Fibroblast of skin of scalp (primary cell): ENCODE results near the gene SRL.

Experiments used
- DNase-seq: peaks from one replicate; pipeline ENCODE4 v3.0.0-alpha.2; 2013

Gene SRL

DNA sequence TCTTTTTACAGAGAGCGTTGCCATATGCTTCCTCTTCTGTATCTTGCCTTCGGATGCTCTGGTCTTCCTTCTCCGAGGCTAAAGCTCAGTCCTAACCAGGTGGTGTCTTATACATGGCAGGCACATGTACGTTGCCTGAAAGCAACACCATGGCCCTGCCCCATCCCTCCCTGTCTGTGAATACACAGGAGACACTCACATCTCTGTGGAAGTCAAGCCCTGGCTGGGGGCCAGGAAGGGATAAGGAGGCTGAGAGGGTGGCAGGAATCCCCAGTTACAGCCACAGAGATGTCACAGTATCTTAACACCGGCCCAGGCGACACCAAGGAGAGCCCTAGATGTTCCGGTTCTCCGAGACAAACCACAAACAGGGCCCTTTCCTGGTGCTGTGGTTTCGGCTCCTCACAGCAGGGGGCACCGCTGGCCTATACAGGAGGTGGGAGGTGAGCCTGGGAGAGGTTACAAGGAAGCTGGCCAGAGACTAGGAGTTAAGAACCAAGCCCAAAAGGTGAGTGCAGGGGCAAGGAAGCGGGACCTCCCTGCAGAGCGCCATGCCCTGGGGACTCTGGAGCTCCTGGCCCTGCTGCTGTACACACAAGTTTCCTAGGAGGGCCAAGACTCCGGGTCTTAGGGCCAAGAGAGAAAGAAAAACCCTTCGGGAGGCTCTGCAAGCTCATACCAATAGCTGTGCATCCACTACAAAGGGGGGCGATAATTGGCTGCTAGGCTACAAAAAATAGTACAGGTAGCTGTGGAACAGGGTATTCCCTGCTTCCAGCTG lies 41.7 kb downstream of the SRL start:
- peak; percentile 58 for DNase-seq

DNA sequence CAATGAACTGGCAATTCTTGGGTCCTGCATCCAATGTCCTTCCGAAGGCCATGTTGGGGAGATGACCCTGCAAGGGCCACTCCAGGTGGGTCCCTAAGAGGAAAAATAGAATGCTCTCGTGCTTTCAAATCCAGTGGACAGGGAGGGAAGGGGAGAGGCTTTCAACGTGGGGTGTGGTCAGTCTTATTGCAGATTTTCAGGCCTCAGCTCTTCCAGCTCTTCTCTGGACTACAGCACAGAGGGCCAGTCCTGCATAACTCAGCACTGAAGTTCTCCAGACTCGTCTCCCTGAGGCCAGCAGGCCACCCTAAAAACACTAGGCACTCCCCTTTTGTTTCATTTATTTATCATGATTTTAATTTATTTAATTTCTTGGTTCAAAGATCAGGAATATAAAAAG lies 43.1 kb downstream of the SRL start:
- no peak for DNase-seq

DNA sequence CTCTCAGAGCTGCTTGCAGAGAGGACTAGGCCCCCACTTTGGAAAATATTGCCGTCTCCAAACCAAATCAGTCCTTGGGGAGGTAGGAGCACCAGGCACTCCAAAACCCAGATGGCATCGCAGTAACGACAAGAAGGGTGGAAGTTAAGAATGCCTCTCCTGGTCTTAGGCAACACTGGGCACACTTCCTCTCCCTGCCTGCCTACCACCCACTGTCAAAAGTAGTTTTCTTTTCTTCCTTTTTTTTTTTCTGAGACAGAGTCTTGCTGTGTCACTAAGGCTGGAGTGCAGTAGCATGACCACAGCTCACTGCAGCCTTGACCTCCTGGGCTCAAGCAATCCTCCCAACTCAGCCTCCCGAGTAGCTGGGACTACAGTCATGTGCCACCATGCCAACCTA lies 47.2 kb downstream of the SRL start:
- no peak for DNase-seq

DNA sequence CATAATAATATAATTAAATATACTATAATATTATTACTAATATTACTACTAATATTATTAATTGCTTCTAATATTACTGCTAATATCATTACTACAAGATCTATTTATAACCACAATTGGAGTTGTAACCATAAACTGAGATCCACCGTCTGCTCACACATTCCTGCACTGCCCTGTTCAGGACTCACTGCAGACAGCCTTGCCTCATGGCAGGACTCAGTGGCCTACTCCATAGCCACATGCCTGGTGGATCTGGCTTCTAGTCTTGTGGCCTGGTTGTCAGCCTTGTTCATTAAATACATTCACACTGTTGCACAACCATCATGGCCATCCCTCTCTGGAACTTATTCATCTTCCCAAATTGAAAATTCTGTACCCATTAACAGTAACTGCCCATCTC lies 48.0 kb downstream of the SRL start:
- no peak for DNase-seq

- DNase-seq = no peak
Observed at GRCh38 chr16:4192206-4192605, 49.7 kb downstream of the SRL start.

- no peak for DNase-seq
Observed at GRCh38 chr16:4190712-4191333, 51.1 kb downstream of the SRL start.

DNA sequence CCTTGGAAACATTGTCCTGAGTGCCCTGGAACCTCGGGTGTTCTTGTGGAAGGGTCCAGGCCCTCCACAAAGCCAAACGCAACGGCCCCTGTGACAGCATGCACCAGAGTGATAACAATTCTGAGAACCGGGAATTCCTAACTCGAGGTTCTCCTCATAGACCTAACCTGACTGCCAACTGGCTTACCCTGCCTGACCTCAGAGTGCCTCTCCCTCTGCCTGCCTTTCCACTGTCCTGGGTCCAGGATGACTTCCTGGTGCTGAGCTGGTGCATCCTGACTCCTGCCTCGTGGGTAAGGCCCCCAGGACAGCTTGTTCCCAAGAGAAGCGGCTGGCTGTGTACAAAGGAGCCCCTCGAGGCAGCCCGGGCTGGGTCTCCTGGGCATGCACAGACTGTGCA lies 51.8 kb downstream of the SRL start:
- no peak for DNase-seq

DNA sequence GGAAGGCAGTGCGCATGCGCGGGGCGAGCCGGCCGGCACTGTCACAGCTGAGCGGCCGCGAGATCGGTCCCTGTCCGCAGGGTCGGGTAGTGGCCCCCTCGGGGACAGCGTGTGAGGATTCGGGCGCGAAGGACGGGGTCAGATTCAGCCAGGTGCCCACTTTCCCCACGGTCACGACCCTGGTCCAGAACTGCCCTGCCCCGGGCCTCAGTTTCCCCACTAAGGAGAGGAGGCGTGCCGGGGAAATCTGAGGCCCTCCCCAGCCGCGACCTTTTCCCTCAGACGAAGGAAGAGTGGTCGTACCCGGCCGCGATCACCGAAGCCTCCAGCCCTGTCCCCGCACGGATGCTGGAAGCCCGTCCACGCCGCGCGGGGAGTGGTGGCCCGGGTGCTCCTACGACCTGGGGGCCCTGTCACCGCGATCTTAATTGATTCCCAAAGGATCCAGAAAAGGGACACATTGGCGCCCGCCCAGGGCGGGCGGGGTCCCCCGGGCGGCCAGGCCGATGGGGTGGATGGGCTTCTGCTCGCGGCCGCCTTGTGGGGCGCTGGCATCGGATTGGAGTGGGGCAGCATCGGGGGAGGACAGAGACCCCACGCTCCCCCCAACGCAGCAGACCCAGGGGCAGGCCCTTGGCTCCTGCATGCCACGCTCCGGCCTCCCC lies 57.7 kb downstream of the SRL start:
- no peak for DNase-seq

GRCh38 chr16:4183237-4184037 lies 58.4 kb downstream of the SRL start:
- DNase-seq = peak; percentile 93

DNA sequence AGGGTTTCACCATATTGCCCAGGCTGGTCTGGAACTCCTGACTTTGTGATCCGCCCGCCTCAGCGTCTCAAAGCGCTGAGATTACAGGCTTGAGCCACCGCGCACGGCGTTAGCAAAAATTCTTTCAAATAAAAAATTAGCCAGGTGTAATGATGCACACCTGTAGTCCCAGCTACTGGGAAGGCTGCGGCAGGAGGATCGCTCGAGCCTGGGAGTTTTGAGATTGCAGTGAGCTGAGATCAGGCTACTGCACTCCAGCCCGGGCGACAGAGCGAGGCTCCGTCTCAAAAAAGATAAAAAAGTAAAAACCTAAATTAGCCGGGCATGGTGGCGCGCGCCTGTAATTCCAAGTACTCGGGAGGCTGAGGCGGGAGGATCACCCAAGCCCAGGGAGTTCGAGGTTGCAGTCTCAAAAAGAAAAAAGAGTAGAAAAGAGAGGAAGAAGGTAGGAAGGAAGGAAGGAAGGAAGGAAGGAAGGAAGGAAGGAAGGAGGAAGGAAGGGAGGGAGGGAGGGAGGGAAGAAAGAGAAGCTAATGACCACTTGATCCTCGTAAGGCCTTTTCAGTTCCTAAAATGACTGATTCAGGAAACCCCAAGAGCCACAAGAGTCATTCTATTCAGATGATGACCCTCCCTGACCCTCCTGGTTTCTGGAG lies 59.2 kb downstream of the SRL start:
- DNase-seq = no peak

DNA sequence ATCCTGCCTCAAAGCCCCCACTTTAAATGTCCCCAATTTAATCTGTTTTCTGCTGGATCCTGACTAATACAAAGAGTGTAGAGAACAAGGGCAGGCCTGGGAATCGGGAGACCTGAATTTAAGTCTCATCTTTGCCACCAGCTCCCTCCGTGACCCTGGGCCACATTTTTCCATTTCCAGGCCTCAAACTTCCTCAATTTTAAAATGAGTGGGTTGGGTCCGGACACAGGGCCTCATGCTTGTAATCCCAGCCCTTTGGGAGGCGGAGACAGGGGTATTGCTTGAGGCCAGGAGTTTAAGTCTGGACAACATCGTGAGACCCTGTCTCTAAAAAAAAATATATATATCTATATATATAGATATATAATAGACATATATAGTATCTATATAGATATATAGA lies 61.4 kb downstream of the SRL start:
- no peak for DNase-seq

DNA sequence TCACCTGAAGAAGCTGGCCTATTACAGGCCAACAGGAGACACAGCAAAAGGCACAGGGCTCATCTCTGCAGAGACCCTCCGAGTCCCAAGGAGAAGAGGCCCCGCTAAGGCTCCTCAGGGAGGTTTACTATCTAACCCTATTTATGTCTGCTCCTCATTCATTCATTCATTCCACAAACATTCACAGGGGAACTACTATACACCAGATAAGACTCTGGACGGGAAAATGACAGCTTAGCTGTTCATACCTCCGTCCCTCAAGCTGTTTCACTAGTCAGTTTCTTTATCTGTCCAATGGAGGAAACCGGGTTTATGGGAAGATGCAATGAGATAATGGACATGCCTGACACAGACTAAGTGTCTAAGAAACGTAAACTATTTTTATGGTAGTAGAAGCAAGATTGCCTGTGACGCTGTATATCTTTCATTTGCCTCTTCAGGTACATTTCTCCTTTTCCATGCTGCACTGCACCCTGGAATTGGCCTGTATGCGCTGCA lies 62.1 kb downstream of the SRL start:
- no peak for DNase-seq

- DNase-seq = peak; percentile 19
Observed at GRCh38 chr16:4179020-4179419, 62.9 kb downstream of the SRL start.

- DNase-seq = no peak
Observed at GRCh38 chr16:4178468-4179010, 63.3 kb downstream of the SRL start.

DNA sequence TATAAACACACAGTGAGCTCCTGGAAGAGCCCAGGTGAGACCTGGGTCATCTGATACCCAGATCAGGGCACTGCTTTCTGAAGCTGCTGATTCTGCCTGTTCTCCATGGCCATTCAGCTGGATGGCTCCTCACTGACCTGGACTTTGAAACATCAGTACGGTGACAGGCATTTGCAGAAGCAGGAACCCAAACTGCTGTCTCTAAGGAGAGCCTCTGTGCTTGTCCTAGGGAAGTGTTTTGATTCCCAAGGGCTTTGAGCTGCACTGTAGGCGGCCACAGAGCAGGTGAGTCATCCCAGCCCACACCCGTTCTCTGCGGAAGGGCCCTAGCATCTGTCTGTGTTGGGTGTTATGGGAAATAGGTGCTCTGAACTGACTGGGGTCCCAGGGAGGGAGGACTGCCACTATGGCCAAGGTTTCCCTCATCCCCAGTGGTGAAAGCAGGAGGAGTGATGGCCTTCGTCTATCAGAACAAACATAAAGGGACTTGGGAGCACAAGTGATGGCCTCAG lies 64.9 kb downstream of the SRL start:
- DNase-seq = peak; percentile 29

GRCh38 chr16:4175849-4176248 lies 66.0 kb downstream of the SRL start:
- DNase-seq = peak; percentile 32

DNA sequence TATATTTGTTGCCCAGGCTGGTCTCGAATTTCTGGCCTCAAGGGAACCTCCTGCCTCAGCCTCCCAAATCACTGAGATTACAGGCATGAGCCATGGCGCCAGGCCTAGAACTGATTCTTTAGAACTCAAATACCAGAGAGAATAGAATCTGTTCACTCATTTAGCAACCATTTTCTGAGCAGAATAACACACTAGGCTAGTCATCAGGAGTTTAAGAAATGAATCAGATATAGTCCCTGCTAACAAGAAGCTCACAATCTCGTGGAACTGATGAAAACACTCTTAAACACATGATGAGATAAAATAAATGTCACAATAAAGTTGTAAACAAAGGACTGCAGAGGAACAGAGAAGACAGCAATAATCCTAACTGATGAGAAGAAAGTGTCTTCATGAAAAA lies 69.8 kb downstream of the SRL start:
- peak; percentile 76 for DNase-seq

GRCh38 chr16:4169415-4169814 lies 72.5 kb downstream of the SRL start:
- DNase-seq = no peak

- no peak for DNase-seq
Observed at GRCh38 chr16:4166821-4167220, 75.1 kb downstream of the SRL start.

- no peak for DNase-seq
Observed at GRCh38 chr16:4160658-4161430, 81.0 kb downstream of the SRL start.

GRCh38 chr16:4159726-4160125 lies 82.2 kb downstream of the SRL start:
- DNase-seq = peak; percentile 38
